HG03060 (cell line): ENCODE results near the gene B3GNT3.

Experiments
- ATAC-seq: cut with Tn5 transposase; IDR thresholded peaks from one replicate; pipeline ENCODE4 v1.9.1; 2021; ENCODE audit warnings: low read depth, moderate number of reproducible peaks; ENCODE audit not compliant: unreplicated experiment

Gene B3GNT3, protein sequence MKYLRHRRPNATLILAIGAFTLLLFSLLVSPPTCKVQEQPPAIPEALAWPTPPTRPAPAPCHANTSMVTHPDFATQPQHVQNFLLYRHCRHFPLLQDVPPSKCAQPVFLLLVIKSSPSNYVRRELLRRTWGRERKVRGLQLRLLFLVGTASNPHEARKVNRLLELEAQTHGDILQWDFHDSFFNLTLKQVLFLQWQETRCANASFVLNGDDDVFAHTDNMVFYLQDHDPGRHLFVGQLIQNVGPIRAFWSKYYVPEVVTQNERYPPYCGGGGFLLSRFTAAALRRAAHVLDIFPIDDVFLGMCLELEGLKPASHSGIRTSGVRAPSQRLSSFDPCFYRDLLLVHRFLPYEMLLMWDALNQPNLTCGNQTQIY

GRCh38 chr19:17794731-17795494 is at the start of gene B3GNT3:
Gene B3GNT3, plus strand, starts transcription at chr19:17795138. Its CDS starts 12,670 bp downstream, at chr19:17807808.
- ATAC-seq, result no peak

GRCh38 chr19:17747205-17748098 is 47.5 kb upstream of the B3GNT3 start:
- no peak for ATAC-seq

- ATAC-seq, result no peak
These were observed 45.9 kb upstream of the B3GNT3 start for GRCh38 chr19:17748884-17749638.

- ATAC-seq, result no peak
These were observed 45.0 kb upstream of the B3GNT3 start for GRCh38 chr19:17749912-17750317.

DNA sequence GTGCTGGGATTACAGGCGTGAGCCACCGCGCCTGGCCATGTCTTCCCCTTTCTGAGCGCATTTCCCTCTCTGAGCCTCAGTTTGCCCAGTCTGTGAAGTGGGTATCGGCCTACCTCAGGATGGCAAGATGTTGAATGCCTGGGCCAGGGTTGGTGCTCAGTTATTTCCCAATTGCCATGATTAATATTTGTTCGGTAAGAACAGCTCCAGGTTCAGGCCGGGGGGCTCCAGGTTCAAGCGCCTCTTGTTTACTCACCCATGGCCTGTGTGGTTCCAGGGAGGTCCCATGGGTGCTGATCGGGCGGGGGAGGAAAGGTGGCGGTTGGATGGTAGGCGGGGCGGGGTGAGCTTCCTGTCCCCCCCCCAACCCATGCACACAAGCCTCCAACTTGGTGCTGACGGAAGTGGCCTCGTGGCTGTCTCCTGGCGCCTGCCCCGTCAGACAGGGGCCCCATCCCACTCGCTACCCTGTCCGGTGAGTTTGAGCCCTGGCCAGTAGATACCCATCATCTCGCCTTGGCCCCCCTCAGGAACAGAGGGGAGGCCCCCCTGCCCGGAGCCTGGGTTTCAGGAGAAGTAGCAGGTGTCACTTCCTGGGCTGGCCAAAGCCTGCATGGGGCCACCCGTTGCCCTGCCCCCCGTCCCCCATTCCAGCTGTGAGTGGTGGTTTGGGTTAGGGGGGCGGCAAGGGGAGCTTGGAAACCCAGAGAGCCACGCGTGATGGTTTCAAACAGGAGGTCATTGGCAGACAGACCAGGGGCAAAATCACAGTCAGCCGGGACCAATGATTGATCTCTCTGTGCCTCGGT is 43.6 kb upstream of the B3GNT3 start, which contains the start of gene FCHO1:
TSS of gene FCHO1 (plus strand) at position 375 of the 809 bp plus-strand sequence. CDS start 3,688 bp downstream, outside the sequence.
- ATAC-seq, result no peak

DNA sequence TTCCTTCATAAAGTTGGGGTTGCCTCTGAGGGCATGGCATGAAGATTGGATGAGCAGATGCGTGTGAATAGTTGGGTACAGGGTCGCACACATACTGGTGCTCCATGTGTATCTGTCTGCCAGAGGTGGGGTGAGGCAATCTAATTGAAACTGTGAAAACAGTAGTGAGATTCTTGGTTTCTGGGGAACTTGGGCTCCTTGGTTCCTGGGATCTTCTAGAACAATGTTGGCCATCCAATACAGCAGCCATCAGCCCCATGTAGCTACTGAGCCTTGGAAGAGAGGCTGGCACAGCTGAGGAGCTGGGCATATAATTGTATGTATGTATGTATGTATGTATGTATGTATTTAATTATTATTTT is 43.0 kb upstream of the B3GNT3 start:
- no peak for ATAC-seq

GRCh38 chr19:17752865-17753639 is 41.9 kb upstream of the B3GNT3 start:
- no peak for ATAC-seq

- ATAC-seq, result no peak
These were observed 41.0 kb upstream of the B3GNT3 start for GRCh38 chr19:17753976-17754375.

GRCh38 chr19:17754634-17755442 is 40.1 kb upstream of the B3GNT3 start:
- peak; percentile 42 for ATAC-seq

DNA sequence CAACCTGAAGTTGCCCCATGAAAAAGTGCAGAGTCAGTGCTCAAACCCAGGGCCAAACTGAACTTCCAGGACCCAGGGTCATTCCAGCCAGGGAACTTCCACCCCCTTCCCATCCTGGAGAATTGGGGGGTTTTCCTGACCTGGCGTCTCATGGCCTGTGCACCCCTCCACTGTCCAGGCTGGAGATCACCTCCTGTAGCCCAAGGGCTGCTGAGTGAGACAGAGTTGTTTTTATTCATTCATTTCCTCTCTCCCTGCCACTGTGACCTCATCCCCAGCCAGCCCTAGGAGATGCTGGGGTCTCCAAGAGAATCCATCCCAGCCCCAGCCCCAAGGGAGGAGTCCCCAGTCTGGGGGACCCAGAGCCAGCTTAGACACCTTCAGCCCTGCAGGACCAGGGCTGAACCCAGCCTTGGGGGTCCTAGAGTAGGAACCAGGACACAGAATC is 39.5 kb upstream of the B3GNT3 start:
- ATAC-seq, result no peak

DNA sequence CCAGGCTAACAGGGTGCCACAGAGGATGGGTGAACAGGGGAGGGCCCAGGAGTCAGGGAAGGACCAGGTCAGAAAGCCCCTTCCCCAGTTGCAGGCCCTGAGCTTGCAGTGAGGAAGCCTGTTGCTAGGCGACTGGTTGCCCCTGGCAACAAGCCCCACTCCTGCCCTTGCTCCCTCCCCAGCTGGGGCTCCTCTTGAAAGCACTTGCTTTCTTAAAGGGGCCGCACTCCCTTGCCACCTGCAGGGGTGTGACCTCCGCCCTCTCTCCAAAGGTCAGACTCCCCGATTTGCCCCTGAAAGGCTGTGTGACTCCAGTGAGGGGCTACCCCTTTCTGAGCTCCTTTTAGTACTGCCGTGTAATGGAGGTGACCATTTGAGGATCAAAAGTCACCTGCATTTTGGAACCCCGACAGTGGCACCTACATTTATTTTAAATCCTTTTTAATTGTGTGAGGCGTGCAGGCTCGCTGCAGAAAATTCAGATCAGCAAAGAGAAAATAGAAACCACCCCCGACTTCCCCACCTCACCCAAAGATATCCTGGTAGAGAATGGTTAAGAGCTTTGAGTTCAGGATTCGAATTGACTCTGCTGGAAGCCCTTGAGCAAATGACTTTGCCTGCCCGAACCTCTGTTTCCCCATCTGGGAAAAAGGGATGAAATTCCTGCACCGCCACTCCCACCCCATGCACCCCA is 38.8 kb upstream of the B3GNT3 start:
- no peak for ATAC-seq

DNA sequence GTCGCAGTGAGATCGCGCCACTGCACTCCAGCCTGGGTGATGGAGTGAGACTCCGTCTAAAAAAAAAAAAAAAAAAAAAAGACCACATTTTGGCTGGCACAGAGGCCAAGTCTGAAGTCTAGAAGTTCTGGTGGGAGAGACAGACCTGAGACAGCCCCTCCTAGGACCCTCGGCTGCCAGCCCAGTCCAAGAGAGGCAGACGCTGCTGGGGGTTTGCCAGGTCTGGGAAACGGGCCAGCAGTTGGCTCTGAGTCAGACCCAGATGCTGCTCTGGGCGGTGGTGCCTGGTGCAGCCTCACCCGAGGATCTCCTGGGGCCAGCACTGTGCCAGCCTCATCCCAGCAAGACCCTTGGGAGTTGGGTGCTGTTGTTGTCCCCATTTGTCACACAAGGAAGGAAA is 37.8 kb upstream of the B3GNT3 start:
- ATAC-seq, result no peak

- ATAC-seq, result no peak
These were observed 36.4 kb upstream of the B3GNT3 start for GRCh38 chr19:17758515-17758914.

DNA sequence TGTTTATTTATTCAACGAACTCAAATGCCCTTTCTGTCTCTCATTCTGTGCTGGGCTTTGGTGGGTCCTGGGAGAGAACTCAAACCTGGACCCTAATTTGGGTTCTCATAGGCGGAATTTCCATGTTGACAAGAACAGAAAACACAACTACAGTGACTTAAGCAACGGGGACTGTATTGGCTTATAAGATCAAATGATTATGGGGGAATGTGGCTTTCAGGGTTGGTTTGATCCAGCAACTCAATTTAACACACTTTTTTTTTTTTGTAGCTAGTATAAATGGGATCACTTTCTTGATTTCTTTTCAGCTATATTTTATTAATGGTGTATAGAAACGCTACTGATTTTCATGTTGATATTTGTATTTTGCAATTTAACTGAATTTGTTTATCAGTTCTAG is 33.8 kb upstream of the B3GNT3 start:
- ATAC-seq, result no peak

DNA sequence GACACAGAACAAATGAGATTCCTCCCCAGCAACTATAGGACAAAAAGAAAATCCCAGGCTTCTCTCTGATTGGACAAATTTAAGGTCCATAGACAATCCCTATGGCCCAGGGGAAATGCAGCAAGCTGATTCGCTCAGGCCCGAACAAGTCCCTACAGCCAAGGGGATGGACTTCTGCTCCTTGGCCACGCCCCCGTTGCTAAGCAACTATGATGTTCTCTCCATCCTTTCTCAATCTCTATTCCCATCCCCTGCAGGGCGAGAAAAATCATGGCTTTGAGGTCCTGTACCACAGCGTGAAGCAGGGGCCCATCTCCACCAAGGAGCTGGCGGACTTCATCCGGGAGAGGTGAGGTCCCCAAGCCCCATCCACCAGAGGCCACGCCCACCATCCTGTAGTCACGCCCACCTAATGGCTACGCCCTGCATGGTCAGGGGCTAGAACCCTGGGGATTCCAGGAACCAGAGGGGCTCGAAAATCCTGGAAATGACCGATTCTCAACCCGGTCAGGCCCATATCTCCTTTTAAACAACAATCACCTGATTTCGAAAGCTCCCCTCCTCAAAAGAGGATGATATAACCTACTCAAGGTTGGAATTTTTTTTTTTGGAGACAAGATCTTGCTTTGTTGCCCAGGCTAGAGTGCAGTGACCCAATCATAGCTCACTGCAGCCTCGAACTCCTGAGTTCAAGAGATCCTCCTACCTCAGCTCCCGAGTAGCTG is 32.3 kb upstream of the B3GNT3 start:
- no peak for ATAC-seq

DNA sequence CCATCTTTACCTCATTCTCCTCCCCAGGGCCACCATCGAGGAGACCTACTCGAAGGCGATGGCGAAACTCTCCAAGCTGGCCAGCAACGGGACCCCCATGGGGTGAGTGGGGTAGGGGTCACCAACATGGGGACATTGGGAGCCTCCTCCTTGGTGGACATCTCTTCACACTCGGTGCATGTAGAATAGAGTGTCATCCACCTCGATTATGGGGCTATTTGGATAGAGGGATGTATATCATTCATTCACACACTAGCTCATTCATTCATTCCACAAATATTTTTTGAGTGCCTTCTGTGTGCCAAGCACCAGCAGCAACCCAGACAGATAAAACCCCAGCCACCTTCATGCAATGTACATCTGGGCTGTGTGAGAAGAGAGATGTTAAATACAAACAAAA is 30.6 kb upstream of the B3GNT3 start:
- no peak for ATAC-seq
